Suprapubic skin (tissue), 4 donors: ENCODE data around the gene C20orf204.

ENCODE experiments used
- POLR2A ChIP-seq, 2 donors: fragments of 450-650 bp; IDR thresholded peaks; one replicate each; pipeline ENCODE4 v1.6.1; 2017; ENCODE audit warnings: antibody characterized with exemption in 2 of 2, mild to moderate bottlenecking in 2 of 2, moderate library complexity in 2 of 2
- POLR2AphosphoS5 ChIP-seq, 3 donors: sonication (generic); formaldehyde crosslinking; IDR thresholded peaks; one replicate each; pipeline ENCODE4 v1.6.1; 2017; ENCODE audit warnings: antibody characterized with exemption in 3 of 3
- TF ChIP-seq, protein P1 (sequence below), 2 donors: fragments of 200-600 bp in 1 of 2; fragments of 450-650 bp in 1 of 2; sonication (generic) in 1 of 2; IDR thresholded peaks; one replicate each; pipeline ENCODE4 v1.5.1; 2016 to 2019; ENCODE audit warnings: antibody characterized with exemption in 2 of 2, mild to moderate bottlenecking in 1 of 2, moderate library complexity in 1 of 2

GRCh38 chr20:64072498-64073063 lies 36.6 kb downstream of the C20orf204 start:
- no peak for TF ChIP-seq POLR2A (IDR thresholded peaks at IDR 0.05)
- TF ChIP-seq, protein P1, sequence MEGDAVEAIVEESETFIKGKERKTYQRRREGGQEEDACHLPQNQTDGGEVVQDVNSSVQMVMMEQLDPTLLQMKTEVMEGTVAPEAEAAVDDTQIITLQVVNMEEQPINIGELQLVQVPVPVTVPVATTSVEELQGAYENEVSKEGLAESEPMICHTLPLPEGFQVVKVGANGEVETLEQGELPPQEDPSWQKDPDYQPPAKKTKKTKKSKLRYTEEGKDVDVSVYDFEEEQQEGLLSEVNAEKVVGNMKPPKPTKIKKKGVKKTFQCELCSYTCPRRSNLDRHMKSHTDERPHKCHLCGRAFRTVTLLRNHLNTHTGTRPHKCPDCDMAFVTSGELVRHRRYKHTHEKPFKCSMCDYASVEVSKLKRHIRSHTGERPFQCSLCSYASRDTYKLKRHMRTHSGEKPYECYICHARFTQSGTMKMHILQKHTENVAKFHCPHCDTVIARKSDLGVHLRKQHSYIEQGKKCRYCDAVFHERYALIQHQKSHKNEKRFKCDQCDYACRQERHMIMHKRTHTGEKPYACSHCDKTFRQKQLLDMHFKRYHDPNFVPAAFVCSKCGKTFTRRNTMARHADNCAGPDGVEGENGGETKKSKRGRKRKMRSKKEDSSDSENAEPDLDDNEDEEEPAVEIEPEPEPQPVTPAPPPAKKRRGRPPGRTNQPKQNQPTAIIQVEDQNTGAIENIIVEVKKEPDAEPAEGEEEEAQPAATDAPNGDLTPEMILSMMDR (IDR thresholded peaks at IDR 0.05): no peak
- TF ChIP-seq POLR2AphosphoS5 (IDR thresholded peaks at IDR 0.05): no peak
